Measurements from ENCODE around the gene NAB2.

NAB2 gene

GRCh38 chr12:57092529-57092862, 3.6 kb downstream of the NAB2 start:
- peak overlapping the region; percentile 1 for H3K4me3 ChIP-seq (ENCODE audit: low read depth, low read length)
- no peak for DNase-seq (ENCODE audit: low read depth)

- DNase-seq (ENCODE audit: low read depth) = no peak
- peak overlapping the region; percentile 1 for H3K4me3 ChIP-seq (ENCODE audit: low read depth, low read length)
Measured at GRCh38 chr12:57092876-57093414, 4.0 kb downstream of the NAB2 start.

- peak overlapping the region; percentile 0 for H3K4me3 ChIP-seq (ENCODE audit: low read depth, low read length)
- peak; percentile 72 for DNase-seq (ENCODE audit: low read depth)
Measured at GRCh38 chr12:57093415-57094207, 4.7 kb downstream of the NAB2 start.

GRCh38 chr12:57094208-57095160, 5.6 kb downstream of the NAB2 start:
- H3K4me3 ChIP-seq (ENCODE audit: low read depth, low read length) = no peak overlapping the region
- no peak for DNase-seq (ENCODE audit: low read depth)

GRCh38 chr12:57095440-57095839, 6.5 kb downstream of the NAB2 start:
- DNase-seq (ENCODE audit: low read depth) = no peak
- no peak overlapping the region for H3K4me3 ChIP-seq (ENCODE audit: low read depth, low read length)

GRCh38 chr12:57096099-57096572, 7.2 kb downstream of the NAB2 start:
- no peak overlapping the region for H3K4me3 ChIP-seq (ENCODE audit: low read depth, low read length)
- no peak for DNase-seq (ENCODE audit: low read depth)

- DNase-seq (ENCODE audit: low read depth) = no peak
- H3K4me3 ChIP-seq (ENCODE audit: low read depth, low read length) = no peak overlapping the region
Measured at GRCh38 chr12:57096748-57097553, 8.0 kb downstream of the NAB2 start.

- no peak for DNase-seq (ENCODE audit: low read depth)
- no peak overlapping the region for H3K4me3 ChIP-seq (ENCODE audit: low read depth, low read length)
Measured at GRCh38 chr12:57097554-57097835, 8.6 kb downstream of the NAB2 start.

GRCh38 chr12:57098546-57098945, 9.6 kb downstream of the NAB2 start:
- DNase-seq (ENCODE audit: low read depth) = no peak
- no peak overlapping the region for H3K4me3 ChIP-seq (ENCODE audit: low read depth, low read length)

- no peak for DNase-seq (ENCODE audit: low read depth)
- H3K4me3 ChIP-seq (ENCODE audit: low read depth, low read length) = no peak overlapping the region
Measured at GRCh38 chr12:57099047-57099714, 10.3 kb downstream of the NAB2 start.

- H3K4me3 ChIP-seq (ENCODE audit: low read depth, low read length) = no peak overlapping the region
- no peak for DNase-seq (ENCODE audit: low read depth)
Measured at GRCh38 chr12:57099766-57100165, 10.9 kb downstream of the NAB2 start.

- H3K4me3 ChIP-seq (ENCODE audit: low read depth, low read length) = no peak overlapping the region
Measured at GRCh38 chr12:57101892-57102695, 13.2 kb downstream of the NAB2 start.

GRCh38 chr12:57103856-57104255, 14.9 kb downstream of the NAB2 start:
- no peak overlapping the region for H3K4me3 ChIP-seq (ENCODE audit: low read depth, low read length)
- DNase-seq (ENCODE audit: low read depth) = no peak

More at GRCh38 chr12:57101892-57102695, 13.2 kb downstream of the NAB2 start:
- no peak for DNase-seq (ENCODE audit: low read depth)

- no peak overlapping the region for H3K4me3 ChIP-seq (ENCODE audit: low read depth, low read length)
- no peak for DNase-seq (ENCODE audit: low read depth)
Measured at GRCh38 chr12:57104292-57104910, 15.5 kb downstream of the NAB2 start.

- DNase-seq (ENCODE audit: low read depth) = no peak
- H3K4me3 ChIP-seq (ENCODE audit: low read depth, low read length) = no peak overlapping the region
Measured at GRCh38 chr12:57105011-57105753, 16.3 kb downstream of the NAB2 start.

- no peak for DNase-seq (ENCODE audit: low read depth)
- H3K4me3 ChIP-seq (ENCODE audit: low read depth, low read length) = no peak overlapping the region
Measured at GRCh38 chr12:57106021-57106708, 17.3 kb downstream of the NAB2 start.

Measured in skeletal muscle cell (primary cell).